Mesodermal cell (in vitro differentiated cells): Measurements from ENCODE around the gene ADCYAP1R1.

ENCODE experiments used
- H3K27ac ChIP-seq: 2 replicates; pipeline ENCODE4 v1.7.0; 2013; ENCODE audit warnings: mild to moderate bottlenecking, low read depth, low read length, moderate library complexity; ENCODE audit not compliant: severe bottlenecking
- H3K36me3 ChIP-seq: 2 replicates; pipeline ENCODE4 v1.7.1; 2013; ENCODE audit warnings: mild to moderate bottlenecking, low read length, moderate library complexity; ENCODE audit not compliant: control insufficient read depth, insufficient read depth
- H3K4me1 ChIP-seq: one replicate; pipeline ENCODE4 v1.7.1; 2013; ENCODE audit warnings: mild to moderate bottlenecking, low read length; ENCODE audit not compliant: insufficient read depth, control insufficient read depth, poor library complexity, severe bottlenecking
- H3K4me3 ChIP-seq: 2 replicates; pipeline ENCODE4 v1.7.0; 2013; ENCODE audit warnings: low read length, control low read depth, mild to moderate bottlenecking; ENCODE audit not compliant: insufficient read depth, poor library complexity, severe bottlenecking; ENCODE audit errors: extremely low read depth
- H3K9me3 ChIP-seq: 2 replicates; pipeline ENCODE4 v1.7.1; 2013; ENCODE audit warnings: mild to moderate bottlenecking, low read length, moderate library complexity; ENCODE audit not compliant: control insufficient read depth
- WGBS, 2 experiments: methylation state at CpG; one replicate each; pipeline ENCODE4 v1.1.5; 2013; ENCODE audit warnings: missing lambda C conversion rate in 2 of 2; ENCODE audit not compliant: insufficient coverage in 2 of 2; 5-methylcytosine and 5-hydroxymethylcytosine counted together

The ADCYAP1R1 gene

GRCh38 chr7:31043051-31043471 lies 9.0 kb upstream of the ADCYAP1R1 start:
- Histone ChIP-seq H3K36me3 (no peaks in the 10 kb centered on the region), H3K27ac (no peak overlapping the region), H3K4me1 (no peaks in the 10 kb centered on the region), H3K4me3 (no peak overlapping the region), H3K9me3 (no peaks in the 10 kb centered on the region)
- 16 to 25% methylated on average over 8 to 9 of the region's 9 CpGs for WGBS, 2 experiments

- no peaks in the 10 kb centered on the region for H3K4me1 ChIP-seq
- H3K9me3 ChIP-seq: no peaks in the 10 kb centered on the region
- H3K36me3 ChIP-seq: no peaks in the 10 kb centered on the region
- 74 to 82% methylated on average over 2 to 4 of the region's 5 CpGs for WGBS, 2 experiments
- H3K27ac ChIP-seq: no peak overlapping the region
- no peak overlapping the region for H3K4me3 ChIP-seq
Observed at GRCh38 chr7:31044529-31044928, 7.6 kb upstream of the ADCYAP1R1 start.

DNA sequence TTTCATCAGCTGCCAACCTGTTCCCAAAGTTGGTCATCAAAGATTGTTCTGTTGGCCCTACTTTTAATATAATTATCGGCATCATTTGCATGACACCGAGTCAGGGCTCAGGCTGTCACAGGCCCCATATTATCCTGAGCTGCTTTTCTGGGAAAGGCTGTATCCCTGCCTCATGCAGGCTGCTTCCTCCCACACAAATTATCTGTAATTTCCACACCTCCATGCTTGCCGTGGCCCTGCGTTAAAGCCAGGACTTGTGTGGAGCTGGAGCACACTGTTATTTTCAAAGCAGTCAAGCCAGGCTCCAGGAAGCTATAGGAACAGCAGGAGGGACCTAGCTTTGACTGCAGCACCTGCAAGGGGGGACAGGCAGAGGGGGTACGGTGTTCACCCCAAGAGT lies 5.4 kb upstream of the ADCYAP1R1 start:
- no peaks in the 10 kb centered on the region for H3K9me3 ChIP-seq
- no peaks in the 10 kb centered on the region for H3K4me1 ChIP-seq
- WGBS, 2 experiments: 94 to 100% methylated on average over 3 to 4 of the region's 5 CpGs
- H3K36me3 ChIP-seq: no peaks in the 10 kb centered on the region
- no peak overlapping the region for H3K27ac ChIP-seq
- H3K4me3 ChIP-seq: no peak overlapping the region

DNA sequence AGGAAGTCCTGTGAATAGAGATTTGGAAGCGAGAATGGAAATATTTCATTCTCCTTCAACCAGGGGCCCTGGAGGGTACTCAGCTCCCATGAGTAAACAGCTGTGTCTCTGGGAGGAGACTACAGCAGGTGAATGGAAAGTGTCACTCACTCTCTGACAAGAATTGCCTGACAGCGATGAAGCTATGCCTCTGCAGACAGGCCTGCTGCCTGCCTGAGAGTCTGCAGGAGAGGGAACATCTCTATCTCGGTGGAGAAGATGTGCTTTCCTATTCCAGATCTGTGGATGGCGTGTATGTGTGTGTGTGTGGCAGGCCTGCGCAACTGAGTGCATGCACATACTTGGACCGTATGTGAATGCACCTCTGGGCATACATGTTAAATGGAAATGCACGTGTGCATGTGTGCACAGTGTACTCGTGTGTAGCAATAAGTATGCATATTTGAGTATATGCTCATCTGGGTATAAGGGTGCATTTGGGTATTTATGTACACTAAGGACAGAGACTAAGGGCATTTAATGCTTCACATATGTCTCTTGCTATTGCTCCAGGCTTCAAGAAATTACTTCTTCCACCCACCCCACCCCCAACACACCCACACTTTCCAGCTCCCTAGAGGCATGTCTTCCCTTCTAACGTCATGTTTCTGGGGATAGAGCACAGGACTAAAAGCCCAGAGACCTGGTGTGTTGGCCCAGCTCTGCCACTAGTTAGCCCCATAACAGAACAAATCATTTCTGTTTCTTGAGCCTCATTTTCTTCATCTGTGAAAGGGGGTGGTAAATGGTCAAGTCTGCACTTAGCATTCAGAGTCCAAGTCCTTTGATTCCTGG lies 4.6 kb upstream of the ADCYAP1R1 start:
- H3K27ac ChIP-seq: no peak overlapping the region
- H3K4me3 ChIP-seq: no peak overlapping the region

DNA sequence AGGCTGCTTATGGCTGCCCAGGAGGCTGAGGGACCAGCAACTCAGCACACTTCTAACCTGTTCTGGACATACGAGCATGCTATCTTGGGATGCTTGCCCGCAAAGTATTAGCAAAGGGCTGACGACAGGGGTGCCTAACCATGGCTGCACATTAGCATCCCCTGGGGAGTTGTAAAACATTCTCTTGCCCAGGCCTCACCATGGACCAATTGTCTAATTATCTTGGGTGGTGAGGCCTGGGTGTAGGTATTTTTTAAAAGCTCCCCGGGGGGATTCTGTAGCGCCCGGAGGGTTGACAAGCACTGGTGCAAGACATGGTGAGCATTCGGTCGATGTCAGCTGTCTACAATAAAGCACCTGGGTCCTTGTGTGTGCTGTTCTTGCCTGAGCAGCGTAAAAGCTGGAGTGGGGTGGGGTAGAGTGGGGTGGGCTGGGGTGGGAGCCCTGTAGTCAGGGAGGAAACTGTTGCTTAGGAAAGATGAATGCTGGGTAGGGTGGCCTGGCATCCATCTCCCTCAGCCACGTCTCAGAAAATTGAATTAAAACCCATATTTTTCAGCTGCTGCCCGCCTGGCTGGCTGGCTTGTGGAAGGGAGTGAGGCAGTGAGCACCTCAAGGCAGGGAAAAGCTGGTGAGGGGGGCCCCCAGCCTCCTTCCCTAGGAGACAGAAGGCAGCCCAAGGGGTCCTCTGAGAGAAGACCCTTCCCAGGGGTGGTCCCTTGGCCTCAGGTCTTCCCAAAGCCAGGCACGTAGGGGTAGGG lies 2.9 kb upstream of the ADCYAP1R1 start:
- H3K36me3 ChIP-seq: no peaks in the 10 kb centered on the region
- no peak overlapping the region for H3K27ac ChIP-seq
- H3K4me1 ChIP-seq: no peaks in the 10 kb centered on the region
- 89 to 92% methylated on average over 6 to 11 of the region's 12 CpGs for WGBS, 2 experiments
- no peak overlapping the region for H3K4me3 ChIP-seq
- H3K9me3 ChIP-seq: no peaks in the 10 kb centered on the region

More for the DNA sequence above, 4.6 kb upstream of the ADCYAP1R1 start:
- Histone ChIP-seq H3K4me1 (no peaks in the 10 kb centered on the region), H3K9me3 (no peaks in the 10 kb centered on the region), H3K36me3 (no peaks in the 10 kb centered on the region)
- WGBS, 2 experiments: 86 to 92% methylated on average over 8 to 9 of the region's 9 CpGs

DNA sequence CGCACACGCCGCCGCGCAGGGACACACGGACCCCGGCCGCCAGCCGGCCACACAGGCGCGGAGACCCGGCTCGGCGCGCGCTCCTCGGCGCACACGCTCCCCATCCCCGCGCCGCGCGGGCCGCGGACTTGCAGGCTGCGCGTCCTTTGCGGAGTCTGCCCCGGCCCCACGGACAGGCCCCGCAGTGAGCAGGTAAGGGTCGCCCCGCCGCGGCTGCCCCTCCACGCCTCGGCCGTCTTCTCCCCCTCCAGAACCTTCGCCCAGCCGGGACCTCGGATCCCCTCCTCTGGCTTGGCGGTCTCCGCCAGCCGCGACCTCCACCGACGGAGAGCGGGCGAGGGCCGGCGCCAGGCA lies 356 bp downstream of the ADCYAP1R1 start:
- no peaks in the 10 kb centered on the region for H3K36me3 ChIP-seq
- WGBS, 2 experiments: 0 to 1% methylated on average over 44 to 50 of the region's 52 CpGs
- no peaks in the 10 kb centered on the region for H3K4me1 ChIP-seq
- H3K9me3 ChIP-seq: no peaks in the 10 kb centered on the region
- no peak overlapping the region for H3K27ac ChIP-seq
- peak overlapping the region; percentile 42 for H3K4me3 ChIP-seq

DNA sequence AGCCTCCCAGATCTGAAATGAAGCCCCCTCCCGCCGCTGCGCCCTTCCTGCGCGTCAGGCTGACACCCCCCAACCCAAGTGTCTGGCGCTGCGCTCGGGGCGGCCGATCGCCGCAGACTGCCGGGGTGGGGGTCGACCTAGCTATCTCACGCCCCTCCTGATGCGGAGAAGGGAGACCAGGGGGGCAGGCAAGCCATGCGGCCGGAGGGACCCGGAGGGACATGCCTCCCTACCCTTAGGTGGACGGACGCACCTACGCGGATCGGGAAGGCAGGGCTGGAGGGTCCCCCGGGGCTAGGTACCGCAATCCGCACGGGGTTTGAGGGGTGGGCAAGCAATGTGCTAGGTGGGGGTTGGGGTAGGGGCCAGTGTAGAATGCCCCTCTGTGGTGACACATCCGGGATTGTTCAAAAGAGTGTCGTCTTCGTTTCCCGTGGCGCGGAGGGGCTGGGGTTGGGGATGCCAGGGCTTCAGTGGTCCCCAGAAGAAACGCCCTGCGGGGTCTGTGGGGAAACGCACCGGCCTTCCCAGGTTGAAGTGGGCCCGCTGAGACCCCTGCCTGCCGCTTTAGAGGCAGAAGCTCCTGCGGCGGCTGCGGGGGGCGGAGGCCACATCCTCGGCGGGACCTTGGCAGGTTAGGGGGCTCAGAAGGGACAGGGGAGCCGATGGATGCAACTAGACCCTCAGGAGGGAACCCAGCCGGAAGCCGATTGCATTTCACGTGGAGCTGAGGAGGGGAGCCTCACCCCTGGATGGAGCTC lies 913 bp downstream of the ADCYAP1R1 start:
- Histone ChIP-seq H3K4me3 (peak overlapping the region; percentile 42), H3K36me3 (no peaks in the 10 kb centered on the region), H3K27ac (no peak overlapping the region), H3K4me1 (no peaks in the 10 kb centered on the region), H3K9me3 (no peaks in the 10 kb centered on the region)
- WGBS, 2 experiments: 8 to 11% methylated on average over 23 to 38 of the region's 50 CpGs

- Histone ChIP-seq H3K27ac (no peak overlapping the region), H3K9me3 (no peaks in the 10 kb centered on the region), H3K4me1 (no peaks in the 10 kb centered on the region), H3K36me3 (no peaks in the 10 kb centered on the region), H3K4me3 (no peak overlapping the region)
- WGBS, 2 experiments: 97 to 100% methylated on average over 3 to 5 of the region's 5 CpGs
Observed at GRCh38 chr7:31053986-31054385, 1.9 kb downstream of the ADCYAP1R1 start.

GRCh38 chr7:31054608-31055278 lies 2.6 kb downstream of the ADCYAP1R1 start:
- Histone ChIP-seq H3K27ac (no peak overlapping the region), H3K9me3 (no peaks in the 10 kb centered on the region), H3K4me1 (no peaks in the 10 kb centered on the region), H3K36me3 (no peaks in the 10 kb centered on the region), H3K4me3 (no peak overlapping the region)
- 87 to 90% methylated on average over 8 to 10 of the region's 11 CpGs for WGBS, 2 experiments

- WGBS, 2 experiments: 90 to 92% methylated on average over 4 to 5 of the region's 5 CpGs
- H3K36me3 ChIP-seq: no peaks in the 10 kb centered on the region
- H3K4me1 ChIP-seq: no peaks in the 10 kb centered on the region
- H3K9me3 ChIP-seq: no peaks in the 10 kb centered on the region
- no peak overlapping the region for H3K4me3 ChIP-seq
- no peak overlapping the region for H3K27ac ChIP-seq
Observed at GRCh38 chr7:31055471-31055870, 3.4 kb downstream of the ADCYAP1R1 start.
